ENCODE data around the gene GARNL3. TPM values are rescaled to one million over a fixed set of nuclear protein-coding genes. Genes with fewer than 3 reads are reported as not detected.

GARNL3 gene
- total and polyA plus RNA-seq, 2 donors (not counting 3 experiments of a cell fraction or from before 2014, with no cell fraction given): 1.4 to 8.3 TPM

DNA sequence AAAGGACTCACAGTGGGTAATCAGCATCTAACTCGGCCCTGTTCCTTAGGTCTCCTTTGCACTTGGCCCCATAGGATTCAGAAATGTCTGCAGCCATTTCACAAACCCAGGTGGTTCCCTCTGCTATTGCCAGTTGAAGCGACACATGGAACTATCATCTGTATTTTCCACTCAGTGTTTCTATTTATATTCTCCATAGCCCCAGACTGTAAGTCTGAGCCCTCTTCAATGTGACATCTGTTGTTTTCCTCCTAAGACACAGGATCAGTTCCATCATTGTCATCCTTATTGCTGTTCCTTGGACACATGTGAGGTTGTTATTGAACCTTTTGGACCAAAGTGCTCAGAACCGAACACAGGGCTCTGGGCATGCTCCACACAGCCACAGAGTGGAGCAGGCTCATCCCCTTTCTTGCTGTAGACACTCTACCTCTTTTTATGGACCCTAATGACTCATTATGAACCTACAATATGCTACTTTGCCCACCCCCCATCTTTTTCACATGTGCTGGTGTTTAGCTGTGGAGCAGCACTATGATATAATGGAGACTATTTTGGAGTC is 36.4 kb downstream of the GARNL3 start:
- intact Hi-C loops (cut with micrococcal nuclease) (no loop called here), dilution Hi-C loops (cut with MboI; ENCODE audit: extremely low pct_ligation_motif_present, low sequenced_read_pairs) (no loop called here)
- POLR2A ChIA-PET: no interaction called here
- CTCF ChIA-PET: interaction anchor here (1.2 to 1.5 kb wide), 2 partner anchors 11 to 45 kb away, joined by 4 to 5 read pairs; no protein-coding TSS in a partner anchor
- Histone ChIP-seq H3K9me1 (replicated peaks; ENCODE audit: control insufficient read depth, extremely low read depth, insufficient read depth, low read length) (no peaks in the 10 kb centered on the region), H3K27me3 (ENCODE audit: control insufficient read depth in 2 of 2, insufficient read depth in 2 of 2, low read length in 2 of 2) (no peaks in the 10 kb centered on the region), H3K36me3 (ENCODE audit: control insufficient read depth in 2 of 2, extremely low read depth in 1 of 2, insufficient read depth in 2 of 2, low read length in 2 of 2) (no peaks in the 10 kb centered on the region), H3K4me1 (ENCODE audit: control insufficient read depth, extremely low read depth, insufficient read depth, low read length) (no peaks in the 10 kb centered on the region), H3K9ac (replicated peaks; ENCODE audit: extremely low read depth, insufficient read depth, low read length) (no peak overlapping the region), H3K9me3 (replicated peaks; ENCODE audit: control insufficient read depth, insufficient read depth, low read length) (no peaks in the 10 kb centered on the region), H2AFZ (ENCODE audit: low read depth, low read length) (no peak overlapping the region), H4K20me1 (replicated peaks; ENCODE audit: control insufficient read depth, extremely low read depth, insufficient read depth, low read length) (no peaks in the 10 kb centered on the region), H3K27ac (ENCODE audit: insufficient read depth, low read depth, low read length) (no peak overlapping the region), H3K79me2 (ENCODE audit: control insufficient read depth, insufficient read depth, low read length) (no peaks in the 10 kb centered on the region), H3K4me2 (ENCODE audit: insufficient read depth, low read length) (no peak overlapping the region), H3K4me3 (replicated peaks in 1 of 3; ENCODE audit: insufficient read depth in 1 of 3, low read depth in 1 of 3, low read length in 3 of 3) (no peak overlapping the region)
- no peak for FAIRE-seq
- no peak for DNase-seq (ENCODE audit: low read depth, low spot score)
- BruUV-seq (replicated peaks): no TSS peak
- TF ChIP-seq FOS (IDR thresholded peaks at IDR 0.05; ENCODE audit: borderline replicate concordance, insufficient read depth, low read length) (no peak), GATA2 (IDR thresholded peaks at IDR 0.05; ENCODE audit: insufficient read depth, insufficient read length, low read depth, low read length) (no peak), POLR2AphosphoS5 (IDR thresholded peaks at IDR 0.05; ENCODE audit: insufficient read depth, low read depth, low read length) (no peak), EZH2 (IDR thresholded peaks at IDR 0.05; ENCODE audit: borderline replicate concordance, low read depth, low read length, severe bottlenecking) (no peak), JUN (IDR thresholded peaks at IDR 0.05; ENCODE audit: borderline replicate concordance, insufficient read depth, insufficient read length, low read depth) (no peak), POLR2A (IDR thresholded peaks at IDR 0.05; ENCODE audit: low read depth, low read length) (no peak), MYC (IDR thresholded peaks at IDR 0.05; ENCODE audit: low read depth, low read length) (no peak)
- TF ChIP-seq, protein P1, sequence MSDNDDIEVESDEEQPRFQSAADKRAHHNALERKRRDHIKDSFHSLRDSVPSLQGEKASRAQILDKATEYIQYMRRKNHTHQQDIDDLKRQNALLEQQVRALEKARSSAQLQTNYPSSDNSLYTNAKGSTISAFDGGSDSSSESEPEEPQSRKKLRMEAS (IDR thresholded peaks at IDR 0.05; ENCODE audit: insufficient read depth, insufficient read length): no peak
- TF ChIP-seq, protein P2, sequence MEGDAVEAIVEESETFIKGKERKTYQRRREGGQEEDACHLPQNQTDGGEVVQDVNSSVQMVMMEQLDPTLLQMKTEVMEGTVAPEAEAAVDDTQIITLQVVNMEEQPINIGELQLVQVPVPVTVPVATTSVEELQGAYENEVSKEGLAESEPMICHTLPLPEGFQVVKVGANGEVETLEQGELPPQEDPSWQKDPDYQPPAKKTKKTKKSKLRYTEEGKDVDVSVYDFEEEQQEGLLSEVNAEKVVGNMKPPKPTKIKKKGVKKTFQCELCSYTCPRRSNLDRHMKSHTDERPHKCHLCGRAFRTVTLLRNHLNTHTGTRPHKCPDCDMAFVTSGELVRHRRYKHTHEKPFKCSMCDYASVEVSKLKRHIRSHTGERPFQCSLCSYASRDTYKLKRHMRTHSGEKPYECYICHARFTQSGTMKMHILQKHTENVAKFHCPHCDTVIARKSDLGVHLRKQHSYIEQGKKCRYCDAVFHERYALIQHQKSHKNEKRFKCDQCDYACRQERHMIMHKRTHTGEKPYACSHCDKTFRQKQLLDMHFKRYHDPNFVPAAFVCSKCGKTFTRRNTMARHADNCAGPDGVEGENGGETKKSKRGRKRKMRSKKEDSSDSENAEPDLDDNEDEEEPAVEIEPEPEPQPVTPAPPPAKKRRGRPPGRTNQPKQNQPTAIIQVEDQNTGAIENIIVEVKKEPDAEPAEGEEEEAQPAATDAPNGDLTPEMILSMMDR (IDR thresholded peaks at IDR 0.05; ENCODE audit: extremely low read depth in 1 of 2, insufficient read depth in 1 of 2, low read depth in 1 of 2, low read length in 2 of 2): no peak
